AG08396 (cell line): ENCODE results near the gene ADARB2.

Experiments
- DNase-seq: peaks from one replicate; pipeline ENCODE4 v3.0.0; 2012; ENCODE audit warnings: low spot score, mixed read lengths

Gene ADARB2

GRCh38 chr10:1395481-1396296 is 341.6 kb downstream of the ADARB2 start:
- no peak for DNase-seq

GRCh38 chr10:1395025-1395480 is 342.3 kb downstream of the ADARB2 start:
- DNase-seq = no peak

GRCh38 chr10:1394155-1394912 is 343.0 kb downstream of the ADARB2 start:
- DNase-seq = no peak

- no peak for DNase-seq
Observed at GRCh38 chr10:1393481-1393880, 343.8 kb downstream of the ADARB2 start.

- no peak for DNase-seq
Observed at GRCh38 chr10:1392127-1392526, 345.2 kb downstream of the ADARB2 start.

- no peak for DNase-seq
Observed at GRCh38 chr10:1390200-1390599, 347.1 kb downstream of the ADARB2 start.

- DNase-seq = no peak
Observed at GRCh38 chr10:1384026-1384425, 353.3 kb downstream of the ADARB2 start.

GRCh38 chr10:1382711-1383110 is 354.6 kb downstream of the ADARB2 start:
- no peak for DNase-seq

GRCh38 chr10:1381339-1381738 is 356.0 kb downstream of the ADARB2 start:
- no peak for DNase-seq

- DNase-seq = no peak
Observed at GRCh38 chr10:1380088-1380671, 357.1 kb downstream of the ADARB2 start.

- no peak for DNase-seq
Observed at GRCh38 chr10:1379601-1380000, 357.7 kb downstream of the ADARB2 start.

GRCh38 chr10:1378473-1378872 is 358.9 kb downstream of the ADARB2 start:
- no peak for DNase-seq

- DNase-seq = no peak
Observed at GRCh38 chr10:1377740-1378397, 359.5 kb downstream of the ADARB2 start.

- no peak for DNase-seq
Observed at GRCh38 chr10:1377231-1377630, 360.1 kb downstream of the ADARB2 start.

GRCh38 chr10:1376384-1376945 is 360.9 kb downstream of the ADARB2 start:
- DNase-seq = no peak

- DNase-seq = no peak
Observed at GRCh38 chr10:1375346-1376170, 361.8 kb downstream of the ADARB2 start.

- no peak for DNase-seq
Observed at GRCh38 chr10:1374511-1375345, 362.6 kb downstream of the ADARB2 start.

GRCh38 chr10:1373287-1373686 is 364.0 kb downstream of the ADARB2 start:
- no peak for DNase-seq

GRCh38 chr10:1372212-1372611 is 365.1 kb downstream of the ADARB2 start:
- no peak for DNase-seq

GRCh38 chr10:1370298-1370697 is 367.0 kb downstream of the ADARB2 start:
- DNase-seq = no peak
